Activated gamma-delta T cell (primary cell): ENCODE results near the gene CFAP92.
"Not testable (repeated sequence)": the region's sequence is repeated elsewhere in the genome, so short reads cannot be mapped to it uniquely, and the experiment has no call there.

Experiments
- DNase-seq: peaks from one replicate; lab custom pipeline; 2025; lab: John Stamatoyannopoulos, UW

Gene CFAP92

DNA sequence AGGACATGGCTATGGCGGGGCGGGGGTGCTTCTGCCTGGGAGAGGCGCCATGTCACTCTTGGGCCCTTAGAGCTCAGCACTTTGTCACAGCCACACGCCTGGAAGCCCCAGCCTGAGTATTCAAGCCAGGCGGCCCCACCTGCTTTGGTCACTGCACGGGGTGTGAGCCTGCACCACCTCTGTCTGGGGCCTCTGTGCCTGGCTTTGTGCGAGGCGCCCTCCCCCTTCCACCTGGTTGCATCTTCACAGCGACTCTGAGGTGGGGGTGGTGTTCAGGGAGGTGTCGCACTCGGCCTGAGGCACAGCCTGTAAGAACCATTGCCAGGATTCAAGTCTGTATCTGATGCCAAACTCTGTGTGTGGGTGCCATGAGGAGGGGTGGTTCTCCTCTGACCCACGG is 90.4 kb downstream of the CFAP92 start:
- DNase-seq = no peak

DNA sequence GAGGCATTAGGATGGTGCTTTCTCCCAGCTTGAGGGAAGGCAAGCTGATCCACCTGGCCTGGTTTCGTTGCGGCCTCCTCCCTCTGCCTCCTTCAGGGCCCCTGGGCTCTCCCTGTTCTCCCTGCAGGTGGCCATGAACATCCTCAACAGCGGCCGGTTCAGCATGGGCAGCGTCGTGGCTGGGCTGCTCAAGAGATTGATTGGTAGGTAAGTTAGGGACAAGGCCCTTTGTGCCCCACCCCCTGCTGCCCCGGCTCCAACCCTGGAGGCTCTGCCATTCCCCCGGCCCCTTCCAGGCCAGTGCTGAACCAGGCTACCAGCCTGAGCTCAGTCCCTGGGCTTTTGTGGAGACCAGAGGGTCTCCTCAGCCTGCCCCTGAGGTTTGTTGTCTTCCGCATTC is 91.5 kb downstream of the CFAP92 start:
- DNase-seq = no peak

DNA sequence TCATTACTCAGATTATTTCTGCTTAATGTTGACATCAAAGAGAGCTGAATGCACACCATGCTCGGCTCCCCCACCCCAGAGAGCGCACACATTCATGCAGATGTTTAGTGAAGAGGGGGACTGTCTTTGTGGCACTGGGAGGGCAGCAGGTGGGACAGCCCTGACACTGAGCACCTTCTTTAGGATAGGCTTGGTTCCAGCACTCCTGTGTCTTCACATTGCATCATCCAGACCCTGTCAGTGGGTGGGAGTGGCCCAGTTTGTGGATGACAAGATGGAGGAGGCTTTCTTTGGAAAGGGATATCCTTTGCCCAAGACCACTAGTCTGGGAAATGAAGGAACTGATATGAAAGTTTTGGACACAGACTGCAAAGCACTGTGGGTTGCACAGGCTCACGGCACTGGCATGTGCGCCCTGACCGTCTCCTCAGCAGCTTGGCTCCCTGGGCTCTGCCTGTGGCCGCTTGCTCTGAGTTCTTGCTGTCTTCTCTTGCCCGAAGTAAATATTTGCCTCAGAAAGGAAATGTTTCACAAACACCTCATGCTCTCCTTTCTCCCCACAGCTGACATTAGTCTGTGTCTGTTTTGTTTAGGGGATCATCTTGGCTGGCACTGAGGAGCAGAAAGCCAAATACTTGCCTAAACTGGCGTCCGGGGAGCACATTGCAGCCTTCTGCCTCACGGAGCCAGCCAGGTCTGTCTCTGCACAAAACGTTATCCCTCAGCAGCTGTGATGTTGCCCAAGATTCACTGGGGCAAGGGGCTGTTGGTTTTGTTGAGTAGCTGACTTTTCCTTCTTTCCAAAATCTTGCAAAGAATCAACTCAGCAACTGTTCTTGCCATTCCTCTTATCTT is 97.8 kb downstream of the CFAP92 start:
- no peak for DNase-seq

DNA sequence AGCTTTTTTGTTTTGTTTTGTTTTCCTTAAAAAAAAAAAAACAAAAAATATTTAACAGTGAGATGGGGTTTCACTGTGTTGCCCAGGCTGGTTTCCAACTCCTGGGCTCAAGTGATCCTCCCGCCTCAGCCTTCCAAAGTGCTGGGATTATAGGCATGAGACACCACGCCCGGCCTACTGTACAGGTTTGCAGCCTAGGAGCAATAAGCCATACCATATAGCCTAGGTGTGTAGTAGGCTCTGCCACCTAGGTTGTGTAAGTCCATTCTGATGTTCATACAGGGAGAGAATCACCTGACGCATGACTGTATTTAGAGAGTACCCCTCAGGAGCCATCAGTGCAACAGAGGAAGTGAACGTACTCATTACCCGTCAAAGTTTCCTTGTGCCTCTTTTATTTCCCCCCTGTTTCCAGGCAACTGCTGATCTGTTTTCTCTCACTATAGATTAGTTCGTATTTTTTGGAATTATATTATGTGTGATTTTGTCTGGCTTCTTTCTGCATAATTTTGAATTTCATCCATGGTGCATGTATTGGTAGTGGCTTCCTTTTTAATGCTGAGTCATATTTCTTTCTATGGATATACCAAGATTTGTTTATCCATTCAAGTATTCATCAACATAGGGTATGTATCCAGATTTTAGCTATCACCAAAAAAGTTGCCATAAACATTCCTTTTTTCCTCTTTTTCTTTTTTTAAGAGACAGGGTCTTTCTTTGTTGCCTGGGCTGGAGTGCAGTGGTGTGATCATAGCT is 104.6 kb downstream of the CFAP92 start:
- no peak for DNase-seq

DNA sequence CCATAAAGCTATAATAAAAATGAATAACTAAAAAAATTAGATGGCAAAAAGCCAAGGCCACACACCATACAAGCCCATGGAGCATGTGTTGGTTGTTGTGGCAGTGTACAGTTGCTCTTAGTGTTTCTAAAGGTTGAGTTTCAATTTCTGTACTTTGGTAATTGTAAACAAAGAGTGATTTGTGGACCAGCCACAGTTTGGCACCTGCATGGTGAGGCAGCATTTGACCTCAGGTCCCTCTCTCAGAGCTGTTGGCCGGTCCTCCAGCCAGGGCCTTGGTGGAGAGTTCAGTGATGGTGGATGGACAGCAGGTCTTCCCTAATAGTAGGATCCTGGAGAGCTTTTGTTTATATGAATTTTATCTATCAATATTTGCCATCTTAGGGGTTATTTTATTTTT is 108.9 kb downstream of the CFAP92 start:
- no peak for DNase-seq

DNA sequence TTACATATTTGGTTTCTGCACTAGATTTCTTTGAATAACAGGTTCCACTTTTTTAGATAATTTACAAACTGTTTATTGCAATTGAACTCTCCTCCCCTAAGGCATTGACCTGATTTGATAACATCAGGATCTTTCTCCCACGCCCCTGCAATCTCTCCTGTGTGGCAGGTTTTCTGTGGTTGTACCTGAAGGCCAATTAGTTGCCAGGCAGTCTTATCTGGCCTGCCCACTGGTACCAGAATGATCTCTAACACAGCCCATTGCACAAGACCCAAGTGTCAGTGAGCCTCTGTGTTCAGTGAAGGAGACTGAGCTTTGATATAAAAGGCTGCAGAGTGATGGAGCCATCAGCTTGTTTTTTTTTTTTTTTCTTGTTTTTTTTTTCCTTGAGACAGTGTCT is 111.2 kb downstream of the CFAP92 start:
- no peak for DNase-seq

DNA sequence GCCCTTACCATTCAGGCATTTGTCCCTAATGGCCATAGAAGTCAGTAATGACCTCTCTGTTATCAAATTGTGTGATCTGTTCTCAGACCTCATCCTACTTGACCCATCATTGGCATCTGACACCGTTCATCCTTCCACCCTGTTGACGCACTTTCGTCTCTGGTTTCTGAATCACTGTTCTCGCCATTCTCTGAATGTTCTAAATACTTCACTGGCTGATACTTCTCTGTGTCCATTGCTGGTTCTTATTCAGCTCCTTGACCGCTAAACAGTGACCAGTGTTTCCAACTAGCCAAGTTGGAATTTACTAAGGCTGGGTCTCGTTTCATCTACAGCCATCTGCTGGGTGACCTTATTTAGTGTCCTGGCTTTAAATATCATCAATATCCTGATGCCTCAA is 112.3 kb downstream of the CFAP92 start:
- DNase-seq = no peak

DNA sequence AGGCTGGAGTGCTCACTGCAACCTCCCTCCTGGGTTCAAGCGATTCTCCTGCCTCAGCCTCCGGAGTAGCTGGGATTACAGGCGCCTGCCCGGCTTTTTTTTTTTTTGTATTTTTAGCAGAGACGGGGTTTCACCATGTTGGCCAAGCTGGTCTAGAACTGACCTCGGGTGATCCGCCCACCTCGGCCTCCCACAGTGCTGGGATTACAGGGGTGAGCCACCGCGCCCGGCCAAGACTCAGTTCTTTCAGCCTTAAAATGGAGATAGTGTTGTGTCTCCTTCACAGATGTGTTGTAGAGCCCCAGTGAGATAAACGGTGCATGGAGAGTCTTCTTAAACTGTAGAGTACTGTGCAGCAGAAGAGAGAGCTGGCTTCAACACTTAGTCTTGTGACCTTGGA is 113.4 kb downstream of the CFAP92 start:
- not testable (repeated sequence) for DNase-seq

DNA sequence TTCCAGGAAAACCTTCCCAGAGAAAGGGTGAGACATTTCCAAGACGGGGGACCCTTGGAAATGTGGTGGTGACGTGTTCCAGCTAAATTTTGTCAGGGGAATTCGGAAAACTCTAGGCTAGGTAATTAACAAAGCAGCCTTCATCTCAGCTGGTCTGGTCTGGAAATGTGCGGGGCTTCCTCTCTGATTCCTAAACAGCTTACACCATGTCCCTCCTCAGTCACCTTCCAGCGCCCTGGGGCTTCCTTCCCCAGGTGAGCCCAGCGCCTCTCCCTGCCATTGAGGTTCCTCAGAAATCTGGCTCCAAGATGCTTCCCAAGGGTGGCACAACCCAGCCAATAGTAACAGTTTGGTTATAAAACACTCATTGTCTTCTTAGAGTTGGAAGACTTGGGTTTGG is 113.9 kb downstream of the CFAP92 start:
- DNase-seq = no peak

DNA sequence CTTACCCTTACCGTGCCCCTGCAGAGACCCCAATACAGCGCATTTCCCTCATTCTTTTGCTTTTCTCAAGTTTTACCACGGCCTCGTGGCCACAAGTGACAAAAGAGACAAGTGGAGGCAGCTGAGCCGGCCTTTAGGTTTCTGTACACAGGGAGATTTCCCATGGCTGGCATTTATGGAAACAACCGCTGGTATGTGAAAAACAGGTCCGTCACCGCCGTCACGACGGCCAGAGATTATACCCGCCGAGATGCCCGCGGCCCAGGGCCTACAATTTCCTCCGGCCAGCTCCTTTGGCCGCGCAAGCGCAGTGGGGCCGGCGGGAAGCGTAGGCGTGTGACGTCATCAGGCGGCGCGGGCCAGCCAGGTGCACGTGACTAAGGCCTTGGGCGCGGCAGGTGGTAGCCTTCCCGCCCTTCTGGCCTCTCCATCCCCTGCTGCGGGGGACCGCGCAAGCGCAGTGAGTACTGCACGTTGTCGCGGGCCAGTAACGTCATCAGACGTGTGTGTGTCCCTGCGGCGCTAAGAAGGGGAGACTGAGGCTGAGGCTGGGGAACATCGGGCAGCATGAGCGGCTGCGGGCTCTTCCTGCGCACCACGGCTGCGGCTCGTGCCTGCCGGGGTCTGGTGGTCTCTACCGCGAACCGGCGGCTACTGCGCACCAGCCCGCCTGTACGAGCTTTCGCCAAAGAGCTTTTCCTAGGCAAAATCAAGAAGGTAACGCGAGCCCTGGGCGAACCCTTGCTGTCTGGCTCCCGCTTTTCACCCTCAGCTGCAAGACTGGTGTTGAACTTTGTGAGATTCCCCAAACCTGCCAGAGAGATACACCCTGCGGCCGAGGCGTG is 114.5 kb downstream of the CFAP92 start, which contains the start of gene ACAD9:
Gene ACAD9 (plus strand): TSS at position 496 of the 845 bp plus-strand sequence. CDS start 72 bp downstream, at position 568.
- peak; percentile 97 for DNase-seq

DNA sequence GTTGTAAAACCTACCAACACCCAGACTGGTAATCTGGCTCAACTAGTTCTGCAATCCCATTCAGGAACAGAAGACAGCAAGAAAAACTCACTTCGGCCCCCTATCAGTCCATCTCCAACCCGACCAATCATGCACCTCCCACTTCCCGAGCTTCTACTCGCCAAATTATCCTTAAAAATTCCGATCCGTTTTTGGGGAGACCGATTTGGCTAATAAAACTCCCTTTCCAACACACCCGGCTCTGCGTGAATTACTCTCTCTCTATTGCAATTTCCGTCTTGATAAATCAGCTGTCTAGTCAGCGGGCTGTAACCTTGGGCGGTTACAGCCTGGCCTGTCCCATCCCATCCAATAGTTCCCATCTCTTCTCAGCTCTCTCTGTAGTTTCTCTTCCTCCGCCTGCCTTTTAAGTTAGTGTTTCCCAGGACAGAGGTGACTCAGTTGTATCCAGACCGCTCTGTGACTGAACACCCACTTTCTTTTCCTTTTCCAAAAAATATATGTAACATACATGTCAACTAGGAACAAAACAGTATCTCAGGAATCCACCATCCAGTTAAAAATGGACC is 115.2 kb downstream of the CFAP92 start:
- no peak for DNase-seq

DNA sequence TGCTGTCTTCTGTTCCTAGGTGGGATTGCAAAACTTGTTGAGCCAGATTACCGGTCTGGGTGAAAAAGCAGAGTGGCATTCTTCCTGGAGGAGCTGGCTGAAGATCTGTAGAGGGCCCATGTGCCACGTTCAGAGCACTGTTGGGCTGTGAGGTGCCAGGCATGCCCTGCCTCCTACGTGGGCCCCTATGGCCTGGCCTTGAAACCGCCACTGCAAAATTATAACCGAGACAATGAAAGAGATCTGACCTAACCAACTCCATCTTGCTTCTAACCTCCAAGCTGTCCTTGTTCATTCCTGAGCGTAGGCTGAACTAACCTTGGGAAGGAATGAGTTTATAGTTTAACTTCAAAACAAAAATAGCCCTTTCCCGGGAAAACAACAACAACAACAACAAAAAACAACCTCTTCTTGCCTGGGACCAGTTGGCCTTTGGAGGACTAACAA is 115.8 kb downstream of the CFAP92 start:
- no peak for DNase-seq

DNA sequence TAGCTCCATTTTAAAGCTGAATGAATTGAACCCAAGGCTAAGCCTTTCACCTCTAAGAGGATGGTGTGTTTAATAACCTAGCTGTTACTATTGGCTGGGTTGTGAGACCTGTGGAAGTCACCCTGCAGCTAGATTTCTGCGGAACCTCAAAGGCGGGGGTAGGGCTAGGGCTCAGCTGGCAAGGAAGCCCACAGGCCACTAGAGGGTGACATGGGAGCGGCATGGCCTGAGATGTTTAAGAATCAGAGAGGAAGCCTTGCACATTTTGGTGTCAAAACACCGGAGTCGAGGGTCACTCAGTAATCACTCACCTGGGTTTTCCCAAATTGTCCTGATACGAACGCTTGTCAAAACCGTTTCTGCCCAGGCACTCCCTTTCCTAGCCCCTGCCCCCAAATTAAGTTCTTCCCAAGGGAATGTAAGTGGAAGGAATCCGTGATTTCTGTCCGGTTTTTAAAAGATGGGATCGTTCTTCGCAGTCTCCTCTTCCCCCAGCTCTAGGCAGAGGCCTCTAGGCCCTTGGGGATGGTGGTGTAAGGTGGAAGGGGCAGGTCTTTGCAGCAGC is 118.2 kb downstream of the CFAP92 start:
- no peak for DNase-seq

DNA sequence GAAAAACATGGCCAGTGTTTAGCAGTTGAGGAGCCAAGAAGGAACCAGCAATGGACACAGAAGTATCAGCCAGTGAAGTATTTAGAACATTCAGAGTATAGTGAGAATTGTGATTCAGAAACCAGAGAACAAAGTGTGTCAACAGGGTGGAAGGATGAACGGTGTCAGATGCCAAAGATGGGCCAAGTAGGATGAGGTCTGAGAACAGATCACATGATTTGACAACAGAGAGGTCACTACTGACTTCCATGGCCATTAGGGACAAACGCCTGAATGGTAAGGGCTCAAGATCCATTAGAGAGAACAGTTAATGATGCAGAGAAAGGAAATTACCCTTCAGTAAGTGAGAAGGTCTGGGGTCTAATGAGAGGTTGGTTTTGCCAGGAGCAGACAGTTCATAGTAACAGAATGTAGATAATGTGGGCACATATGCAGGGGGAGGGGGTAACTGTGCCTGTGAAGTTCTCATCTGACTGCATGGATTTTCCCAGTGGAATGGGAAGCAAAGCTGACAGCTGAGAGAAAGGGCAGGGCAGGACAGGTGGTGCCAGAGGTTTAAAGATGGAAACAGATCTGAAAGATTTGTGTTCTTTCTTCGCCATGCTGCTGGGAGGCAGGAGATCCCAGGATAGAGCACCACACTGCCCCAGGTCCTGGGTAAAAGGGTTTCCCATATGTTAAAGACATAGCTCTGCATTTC is 119.2 kb downstream of the CFAP92 start:
- DNase-seq = no peak

DNA sequence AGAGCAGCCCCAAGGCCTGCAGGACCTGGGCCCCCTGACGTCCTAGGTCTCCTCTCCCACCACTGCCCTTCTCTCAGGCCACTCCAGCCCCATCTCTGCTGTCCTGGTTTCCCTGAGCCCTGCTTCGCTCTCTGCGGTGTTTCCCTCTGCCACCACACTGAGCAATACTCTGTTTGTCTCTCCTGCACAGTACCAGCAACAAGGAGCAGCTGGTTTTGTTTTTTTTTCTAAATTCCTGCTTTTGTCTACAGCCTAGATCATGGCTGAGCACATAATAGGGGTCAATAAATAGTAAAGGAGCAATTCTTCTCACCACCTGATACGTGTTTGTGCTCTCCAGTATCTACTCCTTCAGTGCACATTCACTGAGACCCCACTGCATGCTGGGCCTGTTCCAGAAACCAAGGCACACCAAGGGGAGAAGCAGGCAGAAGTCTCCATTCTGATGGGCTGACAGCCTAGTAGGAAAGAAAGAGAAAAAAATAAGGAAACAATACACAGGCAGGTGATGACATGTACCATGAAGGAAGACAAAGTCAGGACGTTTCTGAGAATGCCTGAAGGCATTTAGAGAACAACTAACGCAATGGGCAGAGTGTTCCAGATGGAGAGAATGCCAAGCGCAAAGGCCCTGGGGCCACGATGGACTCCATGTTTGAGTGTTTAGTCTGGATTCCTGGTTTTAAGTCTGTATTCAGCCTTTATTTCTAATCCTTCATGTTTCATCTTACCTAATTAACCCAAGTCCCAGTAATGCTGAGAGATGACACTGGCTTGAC is 120.4 kb downstream of the CFAP92 start:
- no peak for DNase-seq

DNA sequence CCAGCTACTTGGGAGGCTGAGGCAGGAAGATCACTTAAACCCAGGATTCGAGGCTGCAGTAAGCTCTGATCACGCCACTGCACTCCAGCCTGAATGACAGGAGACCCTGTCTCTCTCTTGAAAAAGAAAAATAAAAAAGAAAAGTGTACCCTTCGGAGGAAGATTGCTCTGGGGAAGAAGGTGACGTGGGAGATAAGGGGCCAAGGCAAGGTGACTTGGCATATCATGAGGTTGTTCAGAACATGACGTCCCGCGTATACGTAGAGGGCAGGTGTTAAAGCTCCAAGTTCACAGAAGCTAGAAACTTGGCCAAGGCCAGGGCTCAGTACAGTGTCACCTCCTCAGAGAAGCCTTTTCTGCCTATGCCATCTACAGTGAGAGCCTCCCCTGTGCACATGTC is 121.1 kb downstream of the CFAP92 start:
- DNase-seq = no peak

DNA sequence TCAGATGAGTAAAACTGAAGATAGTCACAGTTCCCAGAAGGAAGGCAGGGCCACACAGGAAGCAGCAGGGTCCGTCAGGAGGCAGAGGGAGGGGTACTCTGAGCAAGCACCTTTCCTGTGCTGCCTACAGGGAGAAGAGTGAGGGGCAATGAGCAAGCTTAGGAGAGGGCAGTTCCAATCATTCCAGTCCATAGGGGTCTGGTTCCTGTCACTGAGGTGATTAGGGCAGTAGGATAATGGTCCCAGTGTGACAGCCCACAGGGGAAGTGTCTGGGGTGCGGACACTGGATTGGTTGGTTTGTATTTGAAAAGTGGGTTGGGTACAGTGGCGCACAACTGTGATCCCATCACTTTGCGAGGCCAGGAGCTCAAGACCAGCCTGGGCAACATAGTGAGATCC is 121.6 kb downstream of the CFAP92 start:
- DNase-seq = no peak

DNA sequence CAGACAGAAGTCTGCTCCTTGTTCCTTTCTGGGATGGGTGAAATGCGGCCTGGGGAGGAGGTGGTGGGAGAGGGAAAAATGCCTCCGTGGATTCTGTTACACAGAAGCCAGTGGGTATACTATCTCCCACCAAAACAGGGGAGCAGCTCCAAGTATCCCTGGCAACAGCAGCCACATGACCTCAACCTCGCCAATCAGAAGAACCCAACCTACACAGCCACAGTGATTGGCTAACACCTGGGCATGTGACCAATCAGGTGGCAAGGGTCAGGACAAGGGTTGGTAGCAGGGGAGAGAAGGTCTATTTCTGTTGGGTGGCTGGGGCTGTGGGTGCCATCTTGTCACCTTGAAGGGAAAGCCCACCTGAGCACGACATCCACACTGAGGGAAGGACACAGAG is 123.5 kb downstream of the CFAP92 start:
- no peak for DNase-seq

DNA sequence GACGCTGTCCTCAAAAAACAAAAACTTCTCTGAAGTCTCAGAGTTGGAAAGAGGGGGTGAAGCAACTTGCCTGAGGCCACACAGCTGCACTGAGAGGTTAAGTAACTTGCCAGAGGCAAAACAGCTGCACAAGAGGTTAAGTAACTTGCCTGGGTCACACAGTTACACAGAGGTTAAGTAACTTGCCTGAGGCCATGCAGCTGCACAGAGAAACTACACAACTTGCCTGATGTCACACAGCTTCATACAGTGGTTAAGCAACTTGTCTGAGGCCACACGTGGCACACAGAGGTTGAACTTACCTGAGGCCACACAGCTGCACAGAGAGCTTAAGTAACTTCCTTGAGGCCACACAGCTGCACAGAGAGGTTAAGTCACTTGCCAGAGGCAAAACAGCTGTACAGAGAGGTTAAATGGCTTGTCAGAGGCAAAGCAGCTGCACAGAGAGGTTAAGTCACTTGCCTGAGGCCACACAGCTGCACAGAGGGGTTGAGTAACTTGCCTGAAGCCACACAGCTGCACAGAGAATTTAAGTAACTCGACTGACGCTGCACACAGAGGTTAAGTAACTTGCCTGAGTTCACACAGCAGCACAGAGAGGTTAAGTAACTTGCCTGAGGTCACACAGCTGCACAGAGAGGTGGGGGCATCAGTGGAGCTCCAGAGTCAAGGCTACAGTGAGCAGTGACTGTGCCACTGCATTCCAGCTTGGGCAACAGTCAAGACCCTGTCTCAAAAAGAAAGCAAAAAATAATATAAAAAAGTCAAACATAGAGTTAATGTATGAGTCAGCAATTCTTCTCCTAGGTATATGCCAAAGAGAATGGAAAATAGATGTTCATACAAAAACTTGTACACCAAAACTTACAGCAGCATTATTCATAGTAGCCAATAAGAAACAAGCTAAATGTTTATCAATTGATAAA is 126.4 kb downstream of the CFAP92 start:
- DNase-seq = no peak
